Parathyroid adenoma (tissue), 2 donors: ENCODE measurements around the gene HIGD2A.

Source experiments
- H2AFZ ChIP-seq: fragments of 300-600 bp; sonication (generic); one replicate; pipeline ENCODE4 v1.7.0; 2017; ENCODE audit warnings: antibody characterized with exemption, mild to moderate bottlenecking
- H3K27ac ChIP-seq: fragments of 300-600 bp; sonication (generic); one replicate; pipeline ENCODE4 v1.7.0; 2017
- H3K27me3 ChIP-seq: fragments of 300-600 bp; sonication (generic); one replicate; pipeline ENCODE4 v1.7.0; 2017; ENCODE audit warnings: low read length; ENCODE audit not compliant: control insufficient read depth, insufficient read depth
- H3K36me3 ChIP-seq: fragments of 300-600 bp; sonication (generic); one replicate; pipeline ENCODE4 v1.7.0; 2017; ENCODE audit warnings: low read length; ENCODE audit not compliant: control insufficient read depth, insufficient read depth
- H3K4me1 ChIP-seq: fragments of 300-600 bp; sonication (generic); one replicate; pipeline ENCODE4 v1.7.0; 2017; ENCODE audit warnings: control low read depth
- H3K4me2 ChIP-seq: fragments of 300-600 bp; sonication (generic); one replicate; pipeline ENCODE4 v1.7.0; 2017; ENCODE audit warnings: low read length
- H3K4me3 ChIP-seq: fragments of 300-600 bp; sonication (generic); one replicate; pipeline ENCODE4 v1.7.0; 2017; ENCODE audit warnings: low read depth, low read length
- H3K79me2 ChIP-seq: fragments of 300-600 bp; sonication (generic); one replicate; pipeline ENCODE4 v1.7.0; 2017; ENCODE audit warnings: control low read depth
- H3K9ac ChIP-seq: fragments of 300-600 bp; sonication (generic); one replicate; pipeline ENCODE4 v1.7.0; 2017; ENCODE audit warnings: mild to moderate bottlenecking
- H3K9me3 ChIP-seq: fragments of 300-600 bp; sonication (generic); one replicate; pipeline ENCODE4 v1.7.0; 2017; ENCODE audit warnings: low read length; ENCODE audit not compliant: control insufficient read depth
- CTCF ChIP-seq: fragments of 300-600 bp; sonication (generic); IDR thresholded peaks from one replicate; pipeline ENCODE4 v1.7.0; 2017; ENCODE audit warnings: antibody characterized with exemption, mild to moderate bottlenecking
- donor health status: primary hyperparathyroidism.

HIGD2A gene

DNA sequence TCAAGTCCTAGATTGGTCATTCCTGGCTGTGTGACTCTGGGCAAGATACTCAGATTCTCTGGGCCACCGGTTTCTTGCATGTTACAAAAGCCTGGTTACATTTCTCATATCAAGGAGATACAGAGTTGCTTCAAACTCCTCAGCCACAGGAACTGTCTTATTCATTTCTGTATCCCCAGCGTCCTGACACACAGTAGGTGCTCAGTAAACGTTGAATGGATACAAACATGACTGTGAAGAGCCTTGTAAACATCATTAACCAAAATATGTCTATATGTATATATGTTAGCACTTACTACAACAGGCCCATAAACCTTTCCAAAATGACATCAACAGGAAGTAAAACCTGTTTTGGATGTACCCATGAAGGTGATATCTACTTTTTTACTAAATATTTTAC lies 26.2 kb downstream of the HIGD2A start:
- no peak overlapping the region for H3K27ac ChIP-seq
- no peak for TF ChIP-seq CTCF
- H3K27me3 ChIP-seq, result no peaks in the 10 kb centered on the region
- H2AFZ ChIP-seq, result no peak overlapping the region
- no peaks in the 10 kb centered on the region for H3K9me3 ChIP-seq
- no peak overlapping the region for H3K9ac ChIP-seq
- H3K79me2 ChIP-seq, result peaks cover 40% of the 10 kb centered on the region
- H3K4me1 ChIP-seq, result peaks cover 14% of the 10 kb centered on the region
- H3K4me2 ChIP-seq, result peak overlapping the region; percentile 86
- no peaks in the 10 kb centered on the region for H3K36me3 ChIP-seq
- peak overlapping the region; percentile 87 for H3K4me3 ChIP-seq

- Histone ChIP-seq H3K4me3 (peak overlapping the region; percentile 87), H3K27me3 (no peaks in the 10 kb centered on the region), H3K4me1 (peaks cover 14% of the 10 kb centered on the region)
These were observed 26.8 kb downstream of the HIGD2A start for GRCh38 chr5:176415240-176415951.

GRCh38 chr5:176415952-176416924 lies 27.7 kb downstream of the HIGD2A start, which contains the start of gene CLTB:
Gene CLTB, minus strand, starts transcription at chr5:176416539. Its CDS starts 176 bp downstream, at chr5:176416363.
- Histone ChIP-seq H3K36me3 (no peaks in the 10 kb centered on the region), H3K4me3 (peak within 1 kb of the TSS; percentile 87), H3K4me1 (peaks cover 14% of the 10 kb centered on the region), H2AFZ (peak within 1 kb of the TSS; percentile 92), H3K9ac (peak within 1 kb of the TSS; percentile 78), H3K27me3 (no peaks in the 10 kb centered on the region), H3K27ac (peak within 1 kb of the TSS; percentile 84), H3K4me2 (peak within 1 kb of the TSS; percentile 86), H3K9me3 (no peaks in the 10 kb centered on the region), H3K79me2 (peaks cover 35% of the 10 kb centered on the region)
- peak; percentile 54 for TF ChIP-seq CTCF

More at GRCh38 chr5:176415240-176415951, 26.8 kb downstream of the HIGD2A start:
- Histone ChIP-seq H3K79me2 (peaks cover 35% of the 10 kb centered on the region), H3K27ac (peak overlapping the region; percentile 84), H3K36me3 (no peaks in the 10 kb centered on the region), H3K9ac (no peak overlapping the region), H3K9me3 (no peaks in the 10 kb centered on the region), H2AFZ (peak overlapping the region; percentile 92), H3K4me2 (peak overlapping the region; percentile 86)
- no peak for TF ChIP-seq CTCF

GRCh38 chr5:176416965-176417364 lies 28.4 kb downstream of the HIGD2A start:
- Histone ChIP-seq H3K9me3 (no peaks in the 10 kb centered on the region), H3K79me2 (peaks cover 35% of the 10 kb centered on the region), H3K27me3 (no peaks in the 10 kb centered on the region), H3K4me1 (peaks cover 14% of the 10 kb centered on the region), H3K9ac (no peak overlapping the region), H2AFZ (peak overlapping the region; percentile 92), H3K36me3 (no peaks in the 10 kb centered on the region), H3K4me2 (peak overlapping the region; percentile 19), H3K27ac (peak overlapping the region; percentile 60), H3K4me3 (no peak overlapping the region)
- no peak for TF ChIP-seq CTCF
